NCI-H2029 treated with DMSO at 0.1 percent for 48 hours (cell line): Measurements from ENCODE around the gene LCN15.
"Not testable (repeated sequence)": the region's sequence is repeated elsewhere in the genome, so short reads cannot be mapped to it uniquely, and the experiment has no call there.

ENCODE experiments used
- DNase-seq: peaks from one replicate; lab custom pipeline; 2025; lab: John Stamatoyannopoulos, UW

The LCN15 gene

GRCh38 chr9:136794281-136794999 is 30.1 kb upstream of the LCN15 start:
- DNase-seq = no peak

GRCh38 chr9:136793086-136793946 is 29.0 kb upstream of the LCN15 start:
- no peak for DNase-seq

- no peak for DNase-seq
Measured at GRCh38 chr9:136792321-136793085, 28.2 kb upstream of the LCN15 start.

DNA sequence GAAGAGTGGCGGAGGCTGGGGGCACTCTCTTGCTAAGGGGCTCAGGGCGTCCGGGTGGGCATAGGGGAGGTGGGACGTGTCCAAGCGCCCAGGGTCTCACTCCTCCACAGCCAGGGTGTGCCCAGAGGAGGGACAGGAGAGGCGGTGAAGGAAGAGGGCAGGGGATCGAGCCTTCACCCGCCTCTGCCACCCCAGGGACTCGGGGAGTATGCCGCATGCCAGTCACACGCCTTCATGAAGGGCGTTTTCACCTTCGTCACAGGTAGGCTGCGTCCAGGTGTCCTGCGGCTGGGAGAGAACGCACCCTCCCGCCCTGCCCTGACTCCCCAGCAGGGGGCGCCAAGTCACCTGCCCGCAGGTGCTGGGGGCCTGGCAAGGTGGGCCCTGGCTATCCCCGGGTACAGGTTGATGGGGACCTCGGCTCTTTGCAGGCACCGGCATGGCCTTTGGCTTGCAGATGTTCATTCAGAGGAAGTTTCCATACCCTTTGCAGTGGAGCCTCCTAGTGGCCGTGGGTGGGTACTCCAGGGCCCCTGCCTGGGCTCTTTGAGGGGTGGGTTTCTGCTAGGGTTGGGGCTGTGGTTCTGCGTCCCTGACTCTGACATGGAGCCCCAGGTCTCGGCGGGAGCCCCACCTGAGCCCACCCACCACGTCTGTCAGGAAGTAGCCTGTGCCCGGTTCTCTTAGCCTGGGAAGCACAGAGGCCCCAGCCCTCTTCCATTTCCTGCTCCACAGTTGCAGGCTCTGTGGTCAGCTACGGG is 27.4 kb upstream of the LCN15 start:
- peak; percentile 35 for DNase-seq

DNA sequence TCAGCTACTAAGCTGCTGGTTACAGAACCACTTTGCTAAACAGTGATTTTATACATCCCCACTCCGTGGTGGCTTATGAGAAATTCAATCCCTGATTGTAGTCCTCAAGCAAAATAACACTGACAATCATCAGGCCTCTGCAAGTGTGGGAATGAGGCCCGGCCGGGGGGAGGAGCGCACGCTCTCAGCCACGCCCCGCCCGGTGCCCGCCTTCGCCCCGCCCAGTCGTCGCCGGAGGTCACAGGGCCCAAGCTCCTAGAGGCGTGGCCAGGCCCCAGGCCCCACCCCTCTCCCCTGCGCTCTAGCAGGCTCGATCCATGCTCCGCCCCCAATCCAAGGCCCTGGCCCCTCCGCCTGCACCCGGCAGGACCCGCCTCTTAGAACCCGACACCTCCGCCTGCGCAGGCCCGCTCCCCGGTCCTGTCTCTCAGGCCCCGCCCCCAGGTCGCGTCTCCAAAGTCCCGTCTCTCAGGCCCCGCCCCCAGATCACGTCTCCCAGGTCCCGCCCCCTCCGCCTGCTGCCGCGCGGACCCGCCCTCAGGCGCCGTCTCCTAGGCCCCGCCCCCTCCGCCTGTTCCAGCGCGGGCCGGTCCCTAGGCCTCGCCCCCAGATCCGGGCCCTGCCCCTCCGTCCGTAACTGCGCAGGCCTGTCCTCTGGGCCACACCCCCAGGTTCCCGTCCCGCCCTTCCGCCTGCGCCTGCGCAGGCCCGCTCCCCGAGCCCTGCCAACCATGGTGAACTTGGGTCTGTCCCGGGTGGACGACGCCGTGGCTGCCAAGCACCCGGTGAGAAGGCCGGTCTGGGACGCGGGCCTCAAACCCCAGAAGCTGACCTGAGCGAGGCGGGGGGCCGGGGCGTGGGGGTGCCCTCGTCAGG is 26.6 kb upstream of the LCN15 start, which contains the start of gene TMEM141:
TSS of gene TMEM141 (plus strand) at position 705 of the 876 bp plus-strand sequence. CDS start at position 732, 27 bp downstream.
- peak; percentile 96 for DNase-seq

DNA sequence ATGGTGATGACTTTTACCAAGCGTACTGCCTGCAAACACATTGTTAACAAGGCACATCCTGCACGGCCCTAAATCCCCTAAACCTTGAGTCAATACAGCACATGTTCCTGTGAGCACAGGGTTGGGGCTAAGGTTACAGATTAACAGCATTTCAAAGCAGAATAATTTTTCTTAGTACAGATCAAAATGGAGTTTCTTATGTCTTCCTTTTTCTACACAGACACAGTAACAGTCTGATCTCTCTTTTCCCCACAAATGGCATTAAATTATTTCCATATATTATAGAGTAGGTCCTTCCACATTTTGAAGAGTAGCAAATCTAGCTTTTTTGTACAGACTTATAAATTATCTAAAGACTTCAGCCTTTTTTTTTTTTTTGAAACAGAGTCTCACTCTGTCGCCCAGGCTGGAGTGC is 25.2 kb upstream of the LCN15 start:
- DNase-seq = no peak

DNA sequence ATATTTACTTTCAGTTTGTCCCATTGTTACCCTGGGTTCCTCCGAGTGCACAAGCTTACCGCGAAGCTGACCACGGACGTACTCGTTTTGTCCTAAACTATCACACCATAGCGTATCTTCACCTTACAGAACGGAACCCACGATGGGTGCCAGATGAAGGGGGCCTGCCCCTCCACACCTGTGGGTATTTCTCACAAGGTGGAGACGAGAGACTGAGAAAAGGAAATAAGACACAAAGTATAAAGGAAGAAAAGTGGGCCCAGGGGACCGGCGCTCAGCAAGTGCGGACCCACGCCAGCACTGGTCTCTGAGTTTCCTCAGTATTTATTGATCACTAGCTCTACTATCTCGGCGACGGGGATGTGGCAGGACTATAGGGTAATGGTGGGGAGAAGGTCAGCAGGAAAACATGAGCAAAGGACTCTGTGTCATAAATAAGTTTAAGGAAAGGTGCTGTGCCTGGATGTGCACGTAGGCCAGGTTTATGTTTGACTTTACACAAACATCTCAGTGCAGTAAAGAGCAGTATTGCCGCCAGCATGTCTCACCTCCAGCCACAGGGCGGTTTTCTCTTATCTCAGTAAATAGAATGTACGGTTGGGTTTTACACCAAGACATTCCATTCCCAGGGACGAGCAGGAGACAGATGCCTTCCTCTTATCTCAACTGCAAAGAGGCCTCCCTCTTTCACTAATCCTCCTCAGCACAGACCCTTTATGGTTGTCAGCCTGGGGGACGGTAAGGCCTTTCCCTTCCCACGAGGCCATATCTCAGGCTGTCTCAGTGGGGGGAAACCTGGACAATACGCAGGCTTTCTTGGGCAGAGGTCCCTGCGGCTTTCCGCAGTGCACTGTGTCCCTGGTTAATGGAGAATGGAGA is 24.6 kb upstream of the LCN15 start:
- DNase-seq = not testable (repeated sequence)

DNA sequence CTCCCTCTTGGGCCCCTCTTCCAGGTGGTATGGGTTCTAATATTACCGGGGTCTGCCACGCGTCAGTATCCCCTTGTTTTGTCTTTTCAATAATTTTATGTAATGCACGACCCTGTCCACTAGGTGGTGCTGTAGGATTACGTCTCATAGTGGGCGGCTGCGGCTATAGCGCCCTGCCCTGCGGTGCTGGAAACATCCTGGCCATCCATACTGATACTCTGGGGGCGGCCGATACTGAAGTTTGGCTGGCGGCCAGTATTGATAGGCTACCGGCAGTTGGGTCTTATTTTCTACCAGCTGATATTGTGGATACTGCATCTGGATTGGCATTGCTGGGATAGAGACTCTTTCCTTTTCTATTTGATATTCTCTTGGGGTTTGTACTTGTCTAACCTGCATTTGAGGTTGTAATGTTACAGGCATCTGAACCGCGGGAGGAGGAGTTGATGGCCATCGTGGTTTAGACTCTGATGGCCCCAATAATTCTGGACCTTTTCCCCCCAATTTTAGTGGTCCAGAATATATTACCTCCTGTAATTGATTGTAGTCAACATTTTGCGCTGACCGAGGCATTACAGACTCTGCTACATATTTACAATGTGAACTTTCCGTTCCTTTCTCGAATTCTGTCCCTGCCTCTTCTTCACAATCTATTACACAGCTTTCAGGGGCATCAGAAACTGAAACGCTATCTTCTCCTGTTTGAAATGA is 23.5 kb upstream of the LCN15 start:
- peak; percentile 81 for DNase-seq

GRCh38 chr9:136786983-136787382 is 22.7 kb upstream of the LCN15 start:
- DNase-seq = not testable (repeated sequence)

DNA sequence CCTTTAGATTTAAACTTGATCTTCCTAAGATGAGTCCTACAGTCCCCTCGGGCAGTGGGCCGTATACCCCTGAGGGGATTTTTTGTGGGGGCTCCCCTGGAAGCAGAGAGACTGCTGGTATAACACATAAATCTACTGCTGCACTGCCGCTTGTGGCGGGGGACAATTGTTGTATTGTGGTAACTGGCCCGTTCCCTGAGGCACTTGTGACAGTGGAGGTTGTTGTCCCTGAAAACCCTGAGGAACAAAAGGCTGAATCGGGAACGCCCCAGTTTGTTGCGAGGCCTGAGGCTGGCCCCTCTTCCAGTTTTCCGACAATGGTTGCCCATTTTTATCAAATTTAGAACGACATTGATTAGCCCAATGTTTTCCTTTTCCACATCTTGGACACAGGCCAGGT is 22.1 kb upstream of the LCN15 start:
- DNase-seq = no peak

GRCh38 chr9:136785565-136786355 is 21.4 kb upstream of the LCN15 start:
- not testable (repeated sequence) for DNase-seq

DNA sequence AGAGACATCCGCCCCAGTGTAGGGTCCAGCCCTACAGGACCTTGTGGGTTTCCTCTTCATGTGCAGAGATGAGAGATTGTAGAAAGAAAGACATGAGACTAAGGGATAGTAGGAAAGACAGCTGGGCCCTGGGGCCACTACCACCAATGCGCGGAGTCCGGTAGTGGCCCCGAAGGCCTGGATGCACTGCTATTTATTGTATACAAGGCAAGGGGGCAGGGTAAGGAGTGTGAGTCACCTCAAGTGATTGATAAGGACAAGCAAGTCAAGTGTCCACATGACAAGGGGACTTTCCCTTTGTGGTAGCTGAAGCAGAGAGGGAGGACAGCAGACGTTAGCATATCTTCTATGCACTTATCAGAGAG is 20.7 kb upstream of the LCN15 start:
- DNase-seq = no peak

GRCh38 chr9:136784249-136784996 is 20.1 kb upstream of the LCN15 start:
- no peak for DNase-seq

GRCh38 chr9:136782452-136782851 is 18.1 kb upstream of the LCN15 start:
- no peak for DNase-seq

- DNase-seq = no peak
Measured at GRCh38 chr9:136779808-136780207, 15.5 kb upstream of the LCN15 start.

DNA sequence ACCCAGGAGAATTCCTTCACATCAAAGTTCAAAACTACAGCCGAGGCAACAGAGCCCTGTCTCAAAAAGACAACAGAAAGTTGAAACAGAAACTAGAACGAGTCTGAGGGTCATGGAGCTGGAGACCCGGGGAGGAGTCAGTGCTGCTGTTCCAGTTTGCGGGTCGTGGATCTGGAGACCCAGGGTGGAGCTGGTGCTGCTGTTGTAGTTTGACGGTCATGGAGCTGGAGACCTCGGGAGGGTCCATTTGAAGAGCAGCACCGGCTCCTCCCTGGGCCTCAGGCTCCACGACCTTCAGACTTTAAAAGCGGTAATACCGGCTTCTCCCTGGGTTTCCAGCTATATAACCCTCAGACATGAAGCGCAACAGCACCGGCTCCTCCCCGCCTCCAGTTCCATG is 13.0 kb upstream of the LCN15 start:
- no peak for DNase-seq

DNA sequence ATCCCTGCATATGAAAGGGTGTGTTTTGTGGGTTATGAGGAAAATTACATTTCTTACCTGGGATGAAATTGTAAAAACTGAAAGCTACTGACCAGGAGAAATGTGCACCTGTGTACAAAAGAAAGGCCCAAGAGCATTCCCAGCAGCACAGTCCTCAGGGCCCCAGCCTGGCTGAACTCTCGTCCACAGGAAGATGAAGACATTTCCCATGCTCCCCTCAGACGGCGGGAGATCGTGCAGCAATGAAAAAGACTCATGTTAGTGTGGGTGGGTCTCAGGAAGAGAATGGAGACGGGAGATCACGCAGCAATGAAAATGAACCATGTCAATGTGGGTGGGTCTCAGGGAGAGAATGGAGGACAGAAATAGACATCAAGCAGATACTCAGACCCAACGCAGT is 12.6 kb upstream of the LCN15 start:
- no peak for DNase-seq
